NCI-H774 (cell line): ENCODE data around the gene MIOX.

Experiments used
- DNase-seq: peaks from one replicate; lab custom pipeline; 2025; lab: John Stamatoyannopoulos, UW

The MIOX gene

DNA sequence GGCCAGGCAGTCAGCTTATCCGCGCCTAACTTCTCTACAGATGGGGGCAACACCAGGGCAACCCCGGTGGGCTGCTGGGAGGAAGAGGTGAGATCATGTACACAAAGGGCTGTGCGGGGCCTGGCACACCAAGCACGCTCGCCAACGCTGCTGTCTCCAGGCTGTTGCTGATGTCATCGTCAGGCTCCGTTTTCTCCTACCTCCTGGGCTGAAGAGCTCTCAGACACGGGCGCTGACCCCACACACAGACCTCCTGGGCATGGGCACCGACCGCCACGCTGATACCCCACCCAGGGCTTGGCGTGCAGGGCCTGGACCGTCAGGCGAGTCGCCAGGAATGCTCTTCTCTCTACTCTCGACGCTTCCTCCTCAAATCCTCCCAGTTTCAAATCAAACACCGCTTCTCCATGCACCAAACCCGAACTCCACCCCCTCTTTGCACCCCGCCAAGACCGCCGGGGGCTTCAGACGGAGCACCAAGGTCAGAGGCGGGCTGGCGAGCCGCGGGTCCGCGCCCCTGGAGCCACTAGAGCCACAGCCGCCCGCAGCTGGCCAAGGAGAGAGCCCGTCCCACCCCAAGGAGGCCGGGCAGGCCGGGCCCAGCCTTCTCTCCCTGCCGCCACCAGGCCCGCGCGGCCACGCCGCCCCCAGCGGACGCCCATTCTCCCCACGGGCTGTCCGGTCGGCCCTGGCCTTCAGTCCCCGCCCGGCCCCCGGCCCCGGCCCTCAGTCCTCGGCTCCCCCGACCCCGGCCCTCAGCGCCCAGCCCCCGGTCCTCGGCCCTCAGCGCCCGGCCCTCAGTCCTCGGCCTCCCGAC, 12.6 kb upstream of the MIOX start:
- DNase-seq, result no peak

DNA sequence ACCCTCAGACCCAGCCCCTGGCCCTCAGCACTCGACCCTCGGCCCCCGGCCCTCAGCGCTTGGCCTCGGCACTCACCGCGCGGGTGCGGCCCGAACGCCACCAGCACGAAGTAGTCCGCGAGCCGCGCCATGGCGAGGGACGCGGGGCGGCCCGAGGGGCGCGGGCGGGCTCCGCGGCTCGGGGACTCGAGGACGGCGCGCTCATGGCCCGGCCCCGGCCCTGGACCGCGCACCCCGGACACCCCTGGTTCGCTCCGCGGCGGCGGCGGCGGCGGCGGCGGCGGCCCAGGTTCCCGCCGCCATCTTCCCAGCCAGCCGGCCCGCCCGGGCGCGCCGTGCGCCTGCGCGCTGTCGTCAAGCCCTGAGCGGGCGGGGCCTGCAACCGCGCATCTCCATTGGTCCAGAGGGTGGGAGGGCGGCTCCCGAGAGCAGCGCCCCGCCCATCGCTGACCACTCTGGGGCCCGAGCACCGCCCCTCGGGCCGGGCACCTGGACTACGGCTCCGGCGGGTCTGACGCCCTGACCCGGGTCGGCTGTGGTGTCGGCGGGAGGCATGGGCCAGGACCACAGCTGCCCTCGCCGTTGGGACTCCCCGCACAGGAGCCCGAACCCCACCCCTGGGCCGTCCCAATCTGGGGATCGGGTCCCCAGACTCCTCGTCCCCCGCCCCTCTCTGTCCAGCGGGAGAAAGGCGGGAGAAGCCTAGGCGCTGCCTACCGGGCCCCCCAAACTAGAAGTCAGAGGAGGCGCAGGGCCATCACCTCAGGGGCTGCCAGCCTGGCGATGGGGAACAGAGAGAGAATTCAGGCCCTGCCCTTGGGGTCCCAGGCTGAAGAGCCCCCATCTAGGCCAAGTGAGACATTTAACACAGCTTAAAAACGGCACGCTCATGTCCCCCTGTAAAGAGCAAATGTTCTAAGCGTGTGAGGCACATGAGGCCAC, 11.7 kb upstream of the MIOX start, which contains the start of gene SBF1:
TSS of gene SBF1 (minus strand) at position 326 of the 942 bp plus-strand sequence. CDS start at position 131, 195 bp downstream.
- DNase-seq, result peak; percentile 71

GRCh38 chr22:50475652-50476002, 11.0 kb upstream of the MIOX start:
- no peak for DNase-seq

GRCh38 chr22:50476868-50477267, 9.8 kb upstream of the MIOX start:
- DNase-seq, result no peak

DNA sequence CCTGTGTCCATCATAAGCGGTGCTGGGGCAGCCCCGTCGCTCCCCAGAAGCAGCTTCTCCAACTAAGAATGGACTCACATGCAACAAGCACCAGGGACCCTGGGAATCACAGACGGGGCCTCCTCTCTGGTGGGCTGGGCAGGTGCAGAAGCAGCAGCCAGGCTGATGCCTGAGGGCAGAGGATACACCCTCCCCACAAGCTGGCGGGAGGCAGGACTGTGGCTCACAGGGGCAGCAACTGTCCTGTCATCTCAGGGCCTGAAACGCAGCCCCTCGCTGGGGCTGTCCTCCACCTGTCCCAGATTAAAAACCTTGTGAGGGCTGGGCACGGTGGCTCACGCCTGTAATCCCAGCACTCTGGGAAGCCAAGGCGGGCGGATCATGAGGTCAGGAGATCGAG, 8.7 kb upstream of the MIOX start:
- no peak for DNase-seq

DNA sequence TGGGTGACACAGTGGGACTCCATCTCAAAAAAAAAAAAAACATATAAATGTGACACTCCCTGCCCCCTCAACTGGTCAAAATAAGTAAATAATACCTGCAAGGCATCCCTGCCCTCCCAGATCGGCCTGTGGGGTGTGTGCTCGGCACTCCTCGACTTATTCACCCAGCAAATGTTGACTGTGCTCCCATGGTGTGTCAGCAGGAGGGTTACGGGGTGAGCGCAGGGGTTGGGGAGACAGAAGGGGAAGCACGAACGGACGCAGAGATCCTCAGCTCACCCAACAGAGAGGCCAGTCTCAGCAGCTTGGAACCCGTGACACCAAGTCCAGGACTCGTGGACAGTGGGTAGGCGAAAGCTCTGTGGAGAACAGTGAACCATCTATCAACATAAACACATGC, 6.9 kb upstream of the MIOX start:
- no peak for DNase-seq

DNA sequence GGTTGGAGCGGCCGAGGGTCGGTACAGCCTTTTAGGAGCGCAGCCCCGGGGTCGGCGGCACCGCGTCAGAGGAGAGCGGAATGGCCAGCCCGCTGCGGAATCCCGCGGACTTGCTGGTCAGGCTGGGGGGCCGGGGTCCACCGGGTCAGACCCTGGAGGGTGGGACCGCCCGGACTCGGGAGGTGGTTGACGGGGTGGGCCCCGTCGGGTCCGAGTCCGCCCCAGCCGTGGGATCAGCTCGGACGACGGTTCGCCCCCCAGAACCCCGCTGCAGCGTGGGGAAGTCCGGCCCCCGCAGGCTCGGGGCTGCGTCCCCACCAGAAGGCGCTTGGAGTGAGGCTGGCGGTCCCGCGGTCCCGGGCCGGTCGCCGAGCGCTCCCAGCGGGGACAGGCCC, 5.6 kb upstream of the MIOX start:
- DNase-seq, result no peak

DNA sequence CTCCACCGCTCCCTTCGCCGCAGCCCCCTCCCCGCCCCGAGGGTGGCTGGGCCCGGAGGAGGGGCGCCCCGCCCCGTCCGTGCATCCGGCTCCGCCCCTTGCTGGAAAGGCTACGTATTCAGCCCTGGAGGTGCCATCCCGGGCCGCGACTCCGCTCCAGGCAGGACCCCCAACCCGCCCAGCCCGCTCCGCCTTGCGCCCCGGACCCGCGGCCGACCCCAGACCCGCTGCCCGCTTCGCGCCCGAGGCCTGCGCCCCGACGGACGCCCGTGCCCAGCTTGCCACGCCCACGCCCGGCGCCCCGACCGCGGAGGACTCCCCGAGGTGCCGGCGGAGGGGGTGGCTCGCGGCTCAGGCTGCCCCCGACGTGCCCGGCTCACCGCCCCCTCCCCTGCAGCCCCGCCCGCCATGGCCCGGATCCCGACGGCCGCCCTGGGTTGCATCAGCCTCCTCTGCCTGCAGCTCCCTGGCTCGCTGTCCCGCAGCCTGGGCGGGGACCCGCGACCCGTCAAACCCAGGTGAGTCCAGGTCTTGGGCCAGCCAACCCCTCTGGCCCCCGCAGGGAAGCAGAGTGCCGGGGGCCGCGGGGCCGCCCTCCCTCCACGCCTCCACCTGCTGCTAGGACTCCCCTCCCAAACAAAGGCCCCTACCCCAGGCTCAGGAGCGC, 5.1 kb upstream of the MIOX start, which contains the start of gene ADM2:
TSS of gene ADM2 (plus strand) at position 104 of the 667 bp plus-strand sequence. CDS start at position 409, 305 bp downstream.
- DNase-seq, result no peak

DNA sequence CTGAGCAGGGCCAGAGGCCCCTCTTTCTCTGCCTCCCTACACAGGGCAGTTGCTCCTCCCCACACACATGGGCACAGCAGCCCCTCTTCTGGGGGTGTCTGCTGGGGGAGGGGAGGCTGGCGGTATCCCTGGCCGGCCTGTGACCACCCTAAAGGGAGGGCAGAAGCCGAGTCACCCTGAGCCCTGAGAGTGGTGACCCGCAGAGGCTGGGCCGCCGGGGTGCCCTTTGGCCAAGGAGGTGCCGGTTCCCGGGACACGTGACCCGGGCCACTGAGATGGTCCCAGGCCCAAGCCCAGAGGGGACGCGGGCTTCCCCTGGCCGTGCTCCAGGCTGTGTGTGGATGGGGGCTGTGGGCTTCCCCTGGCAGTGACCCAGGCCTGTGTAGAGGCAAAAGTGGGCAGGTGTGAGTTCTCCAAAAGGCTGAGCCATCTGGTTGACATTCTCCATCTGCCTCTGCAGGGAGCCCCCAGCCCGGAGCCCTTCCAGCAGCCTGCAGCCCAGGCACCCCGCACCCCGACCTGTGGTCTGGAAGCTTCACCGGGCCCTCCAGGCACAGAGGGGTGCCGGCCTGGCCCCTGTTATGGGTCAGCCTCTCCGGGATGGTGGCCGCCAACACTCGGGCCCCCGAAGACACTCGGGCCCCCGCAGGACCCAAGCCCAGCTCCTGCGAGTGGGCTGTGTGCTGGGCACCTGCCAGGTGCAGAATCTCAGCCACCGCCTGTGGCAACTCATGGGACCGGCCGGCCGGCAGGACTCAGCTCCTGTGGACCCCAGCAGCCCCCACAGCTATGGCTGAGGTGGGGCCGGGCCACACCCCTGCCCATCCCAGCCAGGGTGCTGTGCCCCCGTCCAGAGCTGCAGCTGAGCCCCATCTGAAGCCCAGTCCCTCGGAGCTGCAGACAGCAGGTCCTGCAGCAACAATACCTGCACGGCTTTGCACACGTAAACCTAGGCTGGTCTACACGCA, 4.3 kb upstream of the MIOX start:
- no peak for DNase-seq

- no peak for DNase-seq
Measured at GRCh38 chr22:50483106-50483505, 3.6 kb upstream of the MIOX start.

DNA sequence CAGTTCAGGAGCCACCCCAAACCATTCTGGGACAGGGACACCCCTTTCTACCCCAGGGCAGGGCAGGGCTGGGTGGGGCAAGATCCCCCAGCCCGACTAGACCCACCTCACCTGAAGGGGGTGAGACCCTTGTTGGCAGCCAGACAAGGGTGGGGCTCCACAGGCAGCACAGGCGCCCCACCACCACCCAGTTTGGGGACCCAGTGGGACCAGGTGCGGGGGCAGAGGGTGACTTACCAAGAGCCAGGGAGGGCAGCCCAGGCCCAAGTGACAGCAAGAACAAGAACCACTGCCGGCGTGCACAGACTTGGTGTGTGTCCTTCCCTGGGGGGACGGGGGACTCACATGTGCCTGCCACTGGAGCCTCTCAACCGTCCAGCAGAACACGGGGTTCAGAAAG, 3.1 kb upstream of the MIOX start:
- no peak for DNase-seq

DNA sequence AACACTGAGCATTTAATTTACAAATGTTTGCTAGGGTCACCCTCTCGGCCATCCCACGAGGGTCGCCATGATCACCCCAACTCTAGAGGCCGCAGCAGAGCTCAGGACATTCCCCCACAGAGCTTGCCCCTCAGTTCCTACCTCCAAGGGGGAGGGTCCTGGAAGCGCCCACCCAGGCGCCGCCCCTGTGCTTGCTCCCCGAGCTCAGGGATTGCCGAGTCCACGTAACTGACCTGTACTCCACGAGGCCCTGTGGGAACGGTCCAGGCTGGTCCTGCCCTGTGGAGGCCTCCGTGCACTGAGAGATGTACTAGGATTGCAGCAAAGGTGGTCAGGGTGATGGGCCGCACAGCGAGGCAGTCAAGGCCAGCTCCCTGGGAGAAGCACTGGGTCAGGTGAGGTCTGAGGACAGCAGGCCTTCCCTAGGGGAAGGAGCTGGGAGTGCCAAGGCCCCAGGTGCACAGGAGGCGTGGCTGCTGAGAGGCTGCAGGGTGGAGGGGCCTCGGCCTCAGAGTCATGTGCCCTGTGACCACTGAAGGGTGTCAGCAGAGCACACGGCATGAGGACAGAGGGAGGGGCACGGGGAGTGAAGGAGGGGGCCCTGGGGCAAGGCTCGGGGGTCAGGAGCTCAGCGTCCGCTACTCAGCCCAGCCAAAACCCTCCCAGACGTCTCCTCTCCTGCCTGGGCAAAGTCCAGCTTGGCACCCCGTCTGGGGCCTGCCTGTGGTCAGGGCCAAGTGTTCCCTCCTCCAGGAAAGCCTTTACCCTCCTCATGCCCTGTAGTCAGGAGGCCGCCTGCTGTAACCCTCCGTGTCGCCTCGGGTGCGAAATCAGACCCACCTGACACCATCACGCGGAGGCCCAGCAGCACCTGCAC, 2.4 kb upstream of the MIOX start:
- no peak for DNase-seq

- no peak for DNase-seq
Measured at GRCh38 chr22:50485221-50486131, 1.2 kb upstream of the MIOX start.

DNA sequence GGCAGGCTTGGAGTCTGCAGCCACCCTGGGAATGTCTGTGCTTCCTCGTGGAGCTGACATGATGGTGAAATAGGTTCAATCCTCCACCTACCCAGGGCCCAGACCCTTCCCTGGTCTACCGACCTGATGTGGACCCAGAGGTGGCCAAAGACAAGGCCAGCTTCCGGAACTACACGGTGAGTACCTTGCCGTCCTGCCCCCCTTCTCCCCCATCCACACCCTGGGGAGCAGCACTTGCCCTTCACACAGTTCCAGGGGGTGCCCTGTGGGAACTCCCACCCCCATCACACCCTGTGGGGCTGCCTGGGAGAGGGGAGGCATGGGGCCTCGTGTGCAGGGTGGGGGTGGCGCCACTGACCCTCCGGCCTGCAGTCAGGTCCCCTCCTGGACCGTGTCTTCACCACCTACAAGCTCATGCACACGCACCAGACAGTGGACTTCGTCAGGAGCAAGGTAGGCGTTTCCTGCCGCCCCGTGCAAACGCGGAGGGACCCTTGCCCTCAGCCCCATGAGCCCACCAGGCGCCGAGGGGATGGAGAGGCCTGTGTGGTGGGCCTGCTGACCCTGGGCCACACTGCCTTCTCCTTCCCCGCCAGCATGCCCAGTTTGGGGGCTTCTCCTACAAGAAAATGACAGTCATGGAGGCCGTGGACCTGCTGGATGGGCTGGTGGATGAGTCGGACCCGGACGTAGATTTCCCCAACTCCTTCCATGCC, 789 bp downstream of the MIOX start:
- DNase-seq, result no peak

- no peak for DNase-seq
Measured at GRCh38 chr22:50488006-50488677, 1.5 kb downstream of the MIOX start.

DNA sequence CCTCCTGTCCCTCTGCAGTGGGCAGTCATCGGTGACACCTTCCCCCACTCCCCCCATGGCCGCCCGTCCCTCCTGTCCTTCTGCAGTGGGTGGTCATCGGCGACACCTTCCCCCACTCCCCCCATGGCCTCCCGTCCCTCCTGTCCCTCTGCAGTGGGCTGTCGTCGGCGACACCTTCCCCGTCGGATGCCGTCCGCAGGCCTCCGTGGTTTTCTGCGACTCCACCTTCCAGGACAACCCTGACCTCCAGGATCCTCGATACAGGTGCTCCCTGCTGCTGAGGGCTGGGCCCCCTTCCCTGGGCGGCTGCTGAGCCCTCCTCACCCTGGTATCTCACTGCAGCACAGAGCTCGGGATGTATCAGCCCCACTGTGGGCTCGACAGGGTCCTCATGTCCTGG, 2.2 kb downstream of the MIOX start:
- DNase-seq, result no peak

- no peak for DNase-seq
Measured at GRCh38 chr22:50489363-50490243, 2.9 kb downstream of the MIOX start.
